Measurements from ENCODE around the gene RCAN2.

RCAN2 gene

DNA sequence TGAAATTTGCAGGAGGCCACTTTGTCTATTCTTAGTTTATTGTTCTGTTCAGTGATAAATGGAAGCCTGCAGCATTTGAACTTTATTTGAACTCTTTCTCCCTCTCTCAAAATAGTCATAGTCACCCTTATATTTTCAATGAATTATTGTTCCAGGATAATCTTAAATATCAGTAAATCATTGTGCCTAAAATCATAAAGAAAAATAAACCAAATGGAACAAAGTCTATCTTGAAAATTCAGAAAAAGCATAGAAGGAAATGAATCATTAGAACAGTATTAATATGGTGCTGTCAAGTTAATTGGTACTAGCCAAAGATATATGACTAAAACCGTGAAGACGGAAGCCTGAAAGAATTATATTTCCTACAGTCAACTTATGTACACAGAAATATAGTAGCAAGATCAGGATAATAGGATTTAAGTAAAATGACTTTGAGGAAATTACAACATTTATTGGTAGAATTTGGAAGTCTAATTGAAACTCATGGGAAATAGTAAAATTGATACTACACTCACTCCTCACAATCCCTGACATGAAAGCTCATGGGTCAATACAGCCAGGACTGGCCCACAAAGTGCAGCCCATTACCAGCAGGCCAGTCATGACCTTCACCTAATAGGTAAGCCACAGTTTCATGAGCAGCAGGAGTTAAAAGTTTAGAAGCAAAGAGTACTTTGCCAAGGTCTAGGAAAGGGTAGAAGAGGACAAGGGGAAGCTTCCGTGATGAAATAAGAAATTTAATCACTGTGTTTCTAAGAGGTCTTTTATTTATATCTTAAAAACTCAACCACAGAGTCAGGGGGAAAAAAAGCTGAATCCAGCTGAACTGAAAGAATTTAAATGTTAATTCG, 200.6 kb downstream of the RCAN2 start:
- no peak for DNase-seq (ENCODE audit: low spot score)

DNA sequence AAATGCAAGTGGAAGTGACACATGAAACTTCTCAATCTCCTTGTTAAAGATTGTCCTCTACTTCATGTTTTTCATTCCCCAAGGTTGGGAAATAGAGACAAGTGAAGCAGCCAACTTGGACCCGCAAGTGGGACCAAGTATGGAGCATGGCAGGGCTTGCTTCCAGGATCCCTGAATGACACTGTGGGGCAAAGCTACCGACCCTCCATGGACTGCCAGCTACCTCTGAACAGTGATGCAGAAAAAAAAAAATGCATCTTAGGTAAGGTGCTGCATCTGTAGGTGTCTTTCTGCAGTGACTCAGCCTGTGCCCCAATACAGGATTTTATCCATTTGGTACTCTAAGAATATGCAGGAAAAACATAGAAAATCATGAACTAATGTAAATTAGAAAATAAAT, 201.4 kb downstream of the RCAN2 start:
- DNase-seq (ENCODE audit: low spot score) = no peak

DNA sequence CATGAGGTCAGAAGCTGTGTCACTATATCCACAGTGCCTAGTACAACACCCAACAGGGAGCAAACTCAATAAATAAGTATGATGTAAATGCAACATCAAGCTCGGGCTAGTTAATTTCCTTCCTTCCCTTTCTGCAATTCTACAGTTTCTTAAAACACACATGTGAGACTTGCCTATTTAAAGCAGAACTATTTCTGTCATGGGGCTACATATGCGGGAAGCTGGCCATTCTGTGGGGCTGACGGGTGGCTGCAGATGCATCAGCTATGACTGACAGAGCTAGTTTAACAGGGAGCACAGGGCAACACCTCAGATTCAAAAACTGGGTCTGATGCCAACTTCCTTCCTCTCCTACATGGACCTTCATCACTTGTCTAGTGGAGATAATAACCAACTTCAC, 202.4 kb downstream of the RCAN2 start:
- DNase-seq (ENCODE audit: low spot score) = no peak

- no peak for DNase-seq (ENCODE audit: low spot score)
Observed at GRCh38 chr6:46287681-46288080, 203.6 kb downstream of the RCAN2 start.

DNA sequence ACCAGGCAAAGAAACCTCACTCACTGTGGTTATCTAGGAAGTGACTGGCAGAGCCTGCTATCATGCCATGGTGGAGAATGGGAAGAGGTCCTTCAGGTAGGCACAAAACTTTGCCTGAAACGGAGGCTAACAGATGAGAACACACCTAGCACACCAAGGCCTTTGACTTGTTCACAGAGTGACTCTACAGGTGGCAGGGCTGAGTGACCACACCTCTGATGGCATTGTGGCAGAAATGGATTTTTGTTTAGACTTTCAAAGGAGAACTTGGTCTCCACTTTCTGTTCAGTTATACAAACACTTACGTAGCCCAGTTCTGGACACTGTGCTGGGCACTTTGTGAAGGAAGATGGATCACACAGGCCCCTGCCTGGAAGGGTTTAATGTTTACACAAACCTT, 204.2 kb downstream of the RCAN2 start:
- DNase-seq (ENCODE audit: low spot score) = no peak

GRCh38 chr6:46284475-46284874, 206.8 kb downstream of the RCAN2 start:
- DNase-seq (ENCODE audit: low spot score) = no peak

GRCh38 chr6:46281110-46281509, 210.1 kb downstream of the RCAN2 start:
- DNase-seq (ENCODE audit: low spot score) = no peak

DNA sequence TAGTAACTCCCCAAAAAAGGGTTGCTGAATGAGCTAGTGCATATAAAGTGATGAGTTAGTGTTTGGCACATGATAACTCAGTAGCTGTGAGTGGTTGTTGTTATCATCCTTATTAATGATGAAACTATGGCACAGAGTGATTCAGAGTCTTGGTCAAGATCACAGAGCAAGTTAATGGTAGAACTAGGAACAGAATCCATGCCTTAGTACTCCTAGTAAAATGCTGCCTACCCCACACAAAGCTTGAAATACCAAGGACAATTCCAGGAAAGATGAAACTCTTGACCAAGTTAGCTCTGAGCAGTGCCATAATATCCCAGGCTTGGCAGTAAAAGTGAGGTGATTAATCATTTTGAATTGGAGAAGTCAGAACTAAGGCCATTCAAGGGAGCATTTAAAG, 211.4 kb downstream of the RCAN2 start:
- DNase-seq (ENCODE audit: low spot score) = no peak

DNA sequence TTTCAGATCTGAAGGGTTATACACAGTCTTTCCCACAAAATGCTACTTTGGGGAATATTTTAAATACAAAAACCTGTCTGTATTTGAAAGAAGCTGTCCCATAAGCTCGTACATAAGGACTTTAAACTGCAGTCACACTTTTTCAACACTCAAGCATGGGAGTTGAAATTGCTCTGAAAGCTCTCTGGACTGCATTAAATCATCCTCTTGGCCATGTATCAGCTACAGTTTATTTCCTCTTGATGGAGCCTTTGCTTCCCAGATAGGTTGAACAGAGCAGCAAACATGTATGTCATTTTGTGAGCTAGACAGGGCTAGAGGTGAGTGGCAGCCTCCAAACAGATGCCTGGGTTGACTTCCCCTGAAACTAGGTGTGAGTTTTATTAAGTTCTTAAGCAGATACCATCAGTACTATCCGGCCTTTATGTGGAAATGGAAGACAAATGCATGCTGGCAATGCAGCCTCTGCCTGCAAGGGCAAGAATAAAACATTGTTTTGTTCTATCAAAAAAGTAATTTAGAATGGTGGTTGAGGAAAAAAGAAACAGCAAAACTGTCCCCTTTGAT, 214.6 kb downstream of the RCAN2 start:
- no peak for DNase-seq (ENCODE audit: low spot score)

GRCh38 chr6:46274502-46274901, 216.7 kb downstream of the RCAN2 start:
- no peak for DNase-seq (ENCODE audit: low spot score)

GRCh38 chr6:46273911-46274310, 217.3 kb downstream of the RCAN2 start:
- no peak for DNase-seq (ENCODE audit: low spot score)

GRCh38 chr6:46271728-46272127, 219.5 kb downstream of the RCAN2 start:
- DNase-seq (ENCODE audit: low spot score) = no peak

DNA sequence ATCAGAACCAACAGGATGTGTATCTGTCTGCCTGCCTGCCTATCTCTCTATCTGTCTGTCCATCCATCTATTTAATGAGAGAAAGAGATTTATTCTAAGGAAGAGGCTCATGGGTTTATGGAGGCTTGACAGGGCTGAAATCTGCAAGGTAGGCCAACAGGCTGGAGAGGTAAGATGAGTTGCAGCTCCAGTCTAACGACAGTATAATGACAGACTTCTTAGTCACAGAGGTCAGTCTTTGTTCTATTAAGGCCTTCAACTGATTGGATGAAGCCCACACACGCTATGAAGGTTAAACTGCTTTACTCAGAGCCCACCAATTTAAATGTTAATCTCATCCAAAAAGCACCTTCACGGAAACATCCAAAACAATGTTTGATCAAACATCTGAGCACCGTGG, 220.1 kb downstream of the RCAN2 start:
- DNase-seq (ENCODE audit: low spot score) = no peak

DNA sequence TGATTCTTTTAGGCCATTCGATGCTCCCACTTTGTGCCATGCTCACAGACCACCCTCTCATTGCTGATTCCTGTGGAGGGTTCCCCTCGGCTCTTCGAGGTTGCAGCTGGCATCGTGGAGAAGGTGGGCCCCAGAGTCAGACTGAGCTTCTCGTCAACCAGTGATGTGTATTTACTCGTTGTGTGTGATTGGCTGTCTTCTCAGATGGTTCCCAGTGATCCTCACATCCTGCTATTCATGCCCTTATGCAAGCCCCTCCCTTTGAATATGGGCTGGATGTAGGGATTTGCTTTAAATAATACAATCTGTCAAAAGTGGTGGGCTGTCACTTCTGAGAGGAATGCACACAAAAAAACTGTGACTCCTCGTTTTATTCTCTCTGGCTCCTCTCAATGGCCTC, 220.9 kb downstream of the RCAN2 start:
- DNase-seq (ENCODE audit: low spot score) = no peak

DNA sequence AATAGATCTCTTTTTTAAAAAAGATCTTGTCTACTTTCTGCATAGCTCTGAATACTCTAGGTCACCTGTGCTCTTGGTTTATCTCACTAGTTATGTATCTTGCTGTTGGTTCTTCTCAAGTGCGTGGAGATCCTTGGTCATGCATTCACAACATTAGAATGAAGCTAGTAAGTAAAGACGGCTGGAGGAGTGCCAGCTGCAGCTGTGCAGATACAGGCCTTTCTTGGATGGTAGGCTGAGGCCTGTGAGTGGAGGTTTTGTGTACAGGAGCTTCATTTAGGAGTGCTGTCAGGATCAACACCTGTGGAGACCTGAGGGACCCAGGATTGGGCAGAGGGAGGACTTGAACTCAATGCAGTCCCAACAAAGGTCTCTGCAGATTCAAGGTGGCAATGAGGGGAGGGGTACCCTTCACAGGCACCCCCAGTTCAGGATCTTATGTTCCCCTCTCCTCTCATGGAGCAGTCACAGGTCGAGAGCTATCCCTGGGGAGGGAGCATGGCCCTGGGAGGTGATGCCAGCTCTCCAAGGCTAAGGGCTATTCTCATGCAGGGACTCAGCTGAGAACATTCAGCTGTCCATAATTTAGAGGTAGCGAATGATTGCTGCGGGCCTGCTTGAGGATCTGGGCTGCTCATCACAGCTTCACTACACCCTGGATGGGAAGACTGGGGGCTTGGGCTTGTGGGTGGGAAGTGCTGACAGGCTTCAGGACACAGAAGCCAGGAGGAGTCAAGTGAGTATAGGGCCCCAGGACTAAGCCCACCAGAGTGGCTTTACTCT, 221.6 kb downstream of the RCAN2 start:
- no peak for DNase-seq (ENCODE audit: low spot score)

- DNase-seq (ENCODE audit: low spot score) = no peak
Observed at GRCh38 chr6:46267515-46267914, 223.7 kb downstream of the RCAN2 start.

DNA sequence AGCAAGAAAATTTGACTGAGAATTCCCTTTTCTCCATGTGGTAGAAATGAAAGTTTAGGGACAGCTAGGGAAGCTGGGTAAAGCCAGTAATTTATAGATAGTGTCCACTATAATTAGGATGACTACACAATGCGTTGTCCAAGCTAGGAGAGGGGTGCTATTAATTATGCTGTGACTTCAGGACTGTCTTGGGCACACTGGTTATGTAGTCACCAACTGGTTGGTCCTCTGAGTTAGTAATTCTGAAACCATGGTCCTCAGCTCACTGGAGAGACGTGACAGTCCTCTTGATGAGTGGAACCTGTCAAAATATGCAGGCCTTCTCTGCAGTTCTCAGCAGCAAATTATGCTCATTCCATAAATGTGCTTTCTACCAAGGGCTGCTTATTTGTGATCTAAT, 225.9 kb downstream of the RCAN2 start:
- DNase-seq (ENCODE audit: low spot score) = no peak

DNA sequence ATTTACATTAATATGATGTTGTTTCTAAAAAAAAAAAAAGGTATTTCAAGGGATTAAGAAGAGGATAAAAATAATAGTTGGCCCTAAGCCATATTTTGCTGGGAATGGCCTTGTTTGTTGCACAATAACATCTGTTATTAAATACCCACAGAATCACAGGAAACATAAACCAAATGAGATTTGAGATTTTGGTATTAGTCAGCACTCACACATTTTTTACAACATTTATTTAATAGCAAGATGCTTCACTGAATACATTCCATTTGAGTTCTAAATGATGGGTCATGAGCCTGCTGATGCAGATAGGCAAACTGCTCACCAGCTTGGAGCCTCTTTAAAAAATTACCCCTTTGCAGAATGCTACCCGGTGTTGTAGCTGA, 227.6 kb downstream of the RCAN2 start:
- no peak for DNase-seq (ENCODE audit: low spot score)

DNA sequence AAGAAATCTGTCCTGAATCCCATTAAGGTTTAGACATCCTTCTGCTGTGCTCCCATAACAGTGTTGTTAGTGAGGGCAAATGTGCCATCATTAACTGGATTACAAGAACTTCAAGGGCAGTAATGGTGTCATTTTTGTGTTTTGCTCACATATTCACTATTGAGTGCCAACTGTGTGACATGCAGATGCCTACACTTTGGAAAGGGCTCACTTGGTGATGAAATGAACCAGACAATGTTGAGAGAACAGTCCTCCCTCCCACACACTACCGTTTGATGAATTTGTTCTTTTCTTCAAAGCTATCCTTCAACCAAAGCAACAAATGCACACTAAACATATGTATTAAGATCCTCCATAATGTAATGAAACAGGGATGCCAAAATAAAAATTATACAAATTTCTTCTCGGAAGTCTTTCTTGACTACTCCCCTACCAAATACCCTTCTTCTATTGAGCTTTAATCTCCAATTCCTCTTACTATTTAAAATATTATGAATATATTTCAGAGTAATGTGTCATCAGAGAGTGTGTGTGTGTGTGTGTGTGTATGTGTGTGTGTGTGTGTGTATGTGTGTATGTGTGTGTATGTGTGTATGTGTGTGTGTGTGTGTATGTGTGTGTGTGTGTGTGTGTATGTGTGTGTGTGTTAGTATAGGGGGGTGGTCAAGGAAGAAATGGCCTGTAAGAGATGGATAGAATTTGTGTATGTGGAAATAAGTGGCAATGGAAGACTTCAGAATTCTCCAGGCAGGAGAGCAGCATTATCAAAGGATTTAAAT, 228.1 kb downstream of the RCAN2 start:
- DNase-seq (ENCODE audit: low spot score) = no peak

DNA sequence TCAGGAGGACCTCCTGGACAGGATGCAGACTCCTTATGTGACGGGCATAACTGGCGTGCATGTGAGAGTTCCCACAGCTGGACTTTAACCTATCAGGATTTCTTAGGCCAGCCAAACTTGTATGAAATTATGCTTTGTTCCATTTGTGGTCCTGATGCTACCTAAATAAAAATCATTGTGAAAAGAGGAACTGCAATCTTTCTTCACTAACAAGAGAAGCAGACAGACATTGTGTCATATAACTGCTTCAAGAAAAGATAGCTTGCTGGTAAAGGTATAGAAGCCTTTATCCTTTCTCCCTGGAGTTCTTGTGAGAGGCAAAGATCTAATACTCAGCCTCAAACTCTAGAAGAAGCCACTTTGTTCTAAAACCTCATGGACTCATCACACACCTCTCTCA, 233.0 kb downstream of the RCAN2 start:
- DNase-seq (ENCODE audit: low spot score) = no peak

DNA sequence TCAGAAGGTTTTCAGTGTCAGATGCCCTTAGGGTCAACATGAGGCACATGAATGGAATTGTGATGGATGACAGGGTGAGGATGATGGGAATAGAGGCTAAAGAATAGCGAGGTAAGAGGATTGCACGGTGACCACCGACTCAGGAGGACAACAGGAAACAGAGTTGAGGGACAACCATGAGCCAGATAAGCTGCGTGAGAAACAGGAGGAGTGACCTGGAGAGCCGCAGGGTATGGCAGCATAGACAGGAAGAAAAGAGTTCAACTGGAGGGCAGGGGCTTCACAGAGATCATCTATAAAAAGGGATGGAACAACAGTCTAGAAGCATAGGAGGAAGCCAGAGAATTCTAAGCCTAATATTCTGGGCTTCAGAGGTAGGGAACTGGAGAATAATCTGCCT, 235.7 kb downstream of the RCAN2 start:
- no peak for DNase-seq (ENCODE audit: low spot score)

DNA sequence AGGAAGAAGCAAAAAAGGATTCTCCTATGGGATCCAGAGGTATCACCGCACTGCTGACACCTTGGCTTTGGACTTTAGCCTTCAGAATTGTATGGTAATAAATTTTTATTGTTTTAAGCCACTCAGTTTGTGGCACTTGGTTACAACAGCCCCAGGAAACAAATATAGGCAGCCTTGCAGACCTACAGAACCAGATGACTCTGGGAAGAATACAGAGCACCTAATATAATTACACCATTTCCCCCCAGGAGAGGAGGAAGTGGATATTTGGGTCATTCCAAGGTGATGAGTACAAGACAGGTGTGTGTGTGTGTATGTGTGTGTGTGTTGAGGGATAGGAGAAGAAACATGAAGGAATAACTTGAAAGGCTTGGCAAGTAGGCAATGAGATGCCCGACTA, 236.3 kb downstream of the RCAN2 start:
- DNase-seq (ENCODE audit: low spot score) = no peak
